Measurements from ENCODE around the gene TRAP1. TPM values are rescaled to one million over a fixed set of nuclear protein-coding genes. Genes with fewer than 3 reads are reported as not detected.

The TRAP1 gene
- total RNA-seq, 1 experiment from 2014 or later, result 204 TPM

- Histone ChIP-seq H3K36me3 (ENCODE audit: low read depth) (peaks cover 20% of the 10 kb centered on the region), H3K4me3 (no peak overlapping the region), H3K4me2 (no peak overlapping the region), H3K9me3 (ENCODE audit: insufficient read depth, low read depth) (no peaks in the 10 kb centered on the region), H3K4me1 (replicated peaks; ENCODE audit: insufficient read depth) (no peaks in the 10 kb centered on the region), H3K79me2 (ENCODE audit: low read depth) (no peaks in the 10 kb centered on the region), H3K27ac (no peak overlapping the region), H3K9me2 (ENCODE audit: insufficient read depth) (no peaks in the 10 kb centered on the region), H3K27me3 (ENCODE audit: insufficient read depth, low read depth) (no peaks in the 10 kb centered on the region), H4K20me1 (ENCODE audit: insufficient read depth) (0 out of 2 replicates have a peak, but pooled peaks cover 22% of the 10 kb centered on the region), H3F3A (ENCODE audit: insufficient read depth, low read depth) (no peaks in the 10 kb centered on the region), H2AFZ (no peak overlapping the region)
- ChIA-PET POLR2A (ENCODE audit: unreplicated experiment) (no interaction called here), CTCF (interaction anchor here (0.6 to 0.7 kb wide), 2 partner anchors 13 to 494 kb away, joined by 4 to 6 read pairs; no protein-coding TSS in a partner anchor)
- intact Hi-C loops (cut with micrococcal nuclease; ENCODE audit: unreplicated experiment), result no loop called here
- no peak for DNase-seq
- TF ChIP-seq, protein P1, sequence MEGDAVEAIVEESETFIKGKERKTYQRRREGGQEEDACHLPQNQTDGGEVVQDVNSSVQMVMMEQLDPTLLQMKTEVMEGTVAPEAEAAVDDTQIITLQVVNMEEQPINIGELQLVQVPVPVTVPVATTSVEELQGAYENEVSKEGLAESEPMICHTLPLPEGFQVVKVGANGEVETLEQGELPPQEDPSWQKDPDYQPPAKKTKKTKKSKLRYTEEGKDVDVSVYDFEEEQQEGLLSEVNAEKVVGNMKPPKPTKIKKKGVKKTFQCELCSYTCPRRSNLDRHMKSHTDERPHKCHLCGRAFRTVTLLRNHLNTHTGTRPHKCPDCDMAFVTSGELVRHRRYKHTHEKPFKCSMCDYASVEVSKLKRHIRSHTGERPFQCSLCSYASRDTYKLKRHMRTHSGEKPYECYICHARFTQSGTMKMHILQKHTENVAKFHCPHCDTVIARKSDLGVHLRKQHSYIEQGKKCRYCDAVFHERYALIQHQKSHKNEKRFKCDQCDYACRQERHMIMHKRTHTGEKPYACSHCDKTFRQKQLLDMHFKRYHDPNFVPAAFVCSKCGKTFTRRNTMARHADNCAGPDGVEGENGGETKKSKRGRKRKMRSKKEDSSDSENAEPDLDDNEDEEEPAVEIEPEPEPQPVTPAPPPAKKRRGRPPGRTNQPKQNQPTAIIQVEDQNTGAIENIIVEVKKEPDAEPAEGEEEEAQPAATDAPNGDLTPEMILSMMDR (conservative IDR thresholded peaks at IDR 0.05), result no peak
- no peak for TF ChIP-seq EZH2 (IDR thresholded peaks at IDR 0.05; ENCODE audit: low read depth)
- BruUV-seq (replicated peaks), result no TSS peak
These were observed 42.4 kb upstream of the TRAP1 start for GRCh38 chr16:3759736-3760135.

DNA sequence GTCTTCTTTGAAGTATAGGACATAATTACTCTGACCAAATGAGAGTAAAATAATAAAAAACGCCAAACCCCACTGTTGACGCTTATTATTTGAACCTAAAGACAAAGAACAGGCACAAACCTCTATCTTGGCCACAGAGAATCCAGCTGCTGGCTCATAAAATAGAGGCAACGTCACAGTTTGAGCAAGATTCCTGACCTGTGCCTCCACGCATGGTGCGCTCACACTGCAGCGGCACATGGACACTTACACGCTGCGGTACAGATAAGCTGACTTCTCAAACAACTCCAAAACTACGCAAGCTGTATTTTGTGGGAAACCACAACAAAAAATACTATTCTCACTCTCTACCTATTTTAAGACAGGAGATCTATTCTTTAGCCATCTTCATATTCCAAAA lies 38.8 kb upstream of the TRAP1 start:
- BruUV-seq (replicated peaks), result no TSS peak
- H4K20me1 ChIP-seq (ENCODE audit: insufficient read depth), result peaks cover 9% of the 10 kb centered on the region
- H2AFZ ChIP-seq, result no peak overlapping the region
- ChIA-PET POLR2A (ENCODE audit: unreplicated experiment) (no interaction called here), CTCF (no interaction called here)
- H3K4me3 ChIP-seq, result no peak overlapping the region
- no peaks in the 10 kb centered on the region for H3K27me3 ChIP-seq (ENCODE audit: insufficient read depth, low read depth)
- no peak for DNase-seq
- H3K36me3 ChIP-seq (ENCODE audit: low read depth), result peaks cover 12% of the 10 kb centered on the region; the same call in 1 of the 2 replicates
- H3K79me2 ChIP-seq (ENCODE audit: low read depth), result no peaks in the 10 kb centered on the region
- H3K9me2 ChIP-seq (ENCODE audit: insufficient read depth), result no peaks in the 10 kb centered on the region
- TF ChIP-seq EZH2 (IDR thresholded peaks at IDR 0.05; ENCODE audit: low read depth), result no peak
- TF ChIP-seq, protein P1 (conservative IDR thresholded peaks at IDR 0.05), result no peak
- H3K27ac ChIP-seq, result no peak overlapping the region
- H3K4me2 ChIP-seq, result no peak overlapping the region
- 0 out of 2 replicates have a peak, but pooled peaks cover 2% of the 10 kb centered on the region for H3F3A ChIP-seq (ENCODE audit: insufficient read depth, low read depth)
- intact Hi-C loops (cut with micrococcal nuclease; ENCODE audit: unreplicated experiment), result no loop called here
- H3K9me3 ChIP-seq (ENCODE audit: insufficient read depth, low read depth), result no peaks in the 10 kb centered on the region
- H3K4me1 ChIP-seq (replicated peaks; ENCODE audit: insufficient read depth), result no peaks in the 10 kb centered on the region

DNA sequence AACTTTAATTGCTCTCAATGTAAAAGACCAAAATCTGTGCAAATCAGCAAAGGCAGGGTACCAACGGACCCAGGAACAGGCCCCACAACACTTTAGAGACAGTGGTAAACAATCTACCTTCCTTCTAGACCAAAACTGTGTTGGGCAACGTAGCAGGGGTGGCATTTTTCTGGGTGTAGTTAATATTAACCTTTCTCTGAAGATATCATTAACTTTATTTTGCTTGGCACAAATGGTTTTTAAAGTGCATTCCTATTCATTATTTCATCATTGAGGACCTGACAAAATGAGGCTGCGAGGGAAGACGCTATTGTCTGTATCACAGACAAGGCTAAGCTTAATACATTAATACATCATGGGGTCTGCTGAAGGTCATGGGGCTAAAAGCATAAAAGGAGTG lies 37.9 kb upstream of the TRAP1 start:
- no peaks in the 10 kb centered on the region for H3K9me2 ChIP-seq (ENCODE audit: insufficient read depth)
- H2AFZ ChIP-seq, result no peak overlapping the region
- TF ChIP-seq, protein P1 (conservative IDR thresholded peaks at IDR 0.05), result no peak
- no peak for TF ChIP-seq EZH2 (IDR thresholded peaks at IDR 0.05; ENCODE audit: low read depth)
- intact Hi-C loops (cut with micrococcal nuclease; ENCODE audit: unreplicated experiment), result no loop called here
- H3K9me3 ChIP-seq (ENCODE audit: insufficient read depth, low read depth), result no peaks in the 10 kb centered on the region
- no peak for DNase-seq
- H3K4me3 ChIP-seq, result no peak overlapping the region
- H4K20me1 ChIP-seq (ENCODE audit: insufficient read depth), result peaks cover 9% of the 10 kb centered on the region
- no peaks in the 10 kb centered on the region for H3K79me2 ChIP-seq (ENCODE audit: low read depth)
- no peaks in the 10 kb centered on the region for H3K4me1 ChIP-seq (replicated peaks; ENCODE audit: insufficient read depth)
- no peak overlapping the region for H3K27ac ChIP-seq
- no TSS peak for BruUV-seq (replicated peaks)
- ChIA-PET CTCF (interaction anchor here (0.6 kb wide), 1 partner anchor 48 kb away, joined by 3 read pairs; no protein-coding TSS in a partner anchor), POLR2A (ENCODE audit: unreplicated experiment) (no interaction called here)
- no peaks in the 10 kb centered on the region for H3K27me3 ChIP-seq (ENCODE audit: insufficient read depth, low read depth)
- H3F3A ChIP-seq (ENCODE audit: insufficient read depth, low read depth), result 0 out of 2 replicates have a peak, but pooled peaks cover 8% of the 10 kb centered on the region
- H3K36me3 ChIP-seq (ENCODE audit: low read depth), result peaks cover 12% of the 10 kb centered on the region; the same call in 1 of the 2 replicates
- H3K4me2 ChIP-seq, result no peak overlapping the region

Measured in PC-9 (cell line).